ENCODE results near the gene MAP3K4. TPM values are rescaled to one million over a fixed set of nuclear protein-coding genes. Genes with fewer than 3 reads are reported as not detected.

The MAP3K4 gene
- total RNA-seq, 1 donor from 2014 or later, result 36.5 TPM

DNA sequence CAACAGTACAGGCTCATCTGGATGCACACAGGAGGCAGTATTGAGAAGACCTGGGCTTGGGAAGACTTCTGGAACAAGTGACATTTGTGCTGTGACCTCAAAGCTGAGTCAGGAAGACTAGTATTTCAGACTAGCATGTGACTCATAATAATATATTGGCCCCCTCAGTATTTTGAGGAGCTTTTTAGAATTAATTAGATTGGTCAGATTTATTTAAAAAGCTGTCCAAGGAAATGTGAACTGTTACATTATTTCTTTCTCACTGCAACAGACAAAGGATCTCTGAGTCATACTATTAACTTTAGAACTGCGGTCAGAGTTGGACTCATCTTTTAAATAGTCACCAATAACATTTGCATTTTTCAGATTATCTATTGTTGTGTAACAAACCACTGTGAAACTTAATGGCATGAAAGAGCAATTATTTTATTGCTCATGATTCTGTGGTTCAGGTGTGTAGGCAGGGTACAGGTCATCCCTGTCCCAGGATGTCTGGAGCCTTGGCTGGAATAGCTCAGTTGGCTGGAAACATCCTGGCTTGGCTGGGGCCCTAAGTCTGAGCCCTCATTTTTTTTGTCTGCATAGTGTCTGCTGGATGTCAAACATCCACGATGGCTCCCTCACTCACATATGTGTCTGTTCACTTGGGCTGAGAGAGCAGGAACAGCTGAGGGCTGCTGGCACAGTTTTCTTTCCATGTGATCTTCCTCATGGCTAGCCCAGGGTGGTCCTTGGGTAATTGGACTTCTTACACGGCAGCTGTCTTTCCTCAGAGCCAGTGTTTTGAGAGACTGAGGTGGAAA is 46.9 kb downstream of the MAP3K4 start:
- peak; percentile 57 for DNase-seq (ENCODE audit: low spot score)

DNA sequence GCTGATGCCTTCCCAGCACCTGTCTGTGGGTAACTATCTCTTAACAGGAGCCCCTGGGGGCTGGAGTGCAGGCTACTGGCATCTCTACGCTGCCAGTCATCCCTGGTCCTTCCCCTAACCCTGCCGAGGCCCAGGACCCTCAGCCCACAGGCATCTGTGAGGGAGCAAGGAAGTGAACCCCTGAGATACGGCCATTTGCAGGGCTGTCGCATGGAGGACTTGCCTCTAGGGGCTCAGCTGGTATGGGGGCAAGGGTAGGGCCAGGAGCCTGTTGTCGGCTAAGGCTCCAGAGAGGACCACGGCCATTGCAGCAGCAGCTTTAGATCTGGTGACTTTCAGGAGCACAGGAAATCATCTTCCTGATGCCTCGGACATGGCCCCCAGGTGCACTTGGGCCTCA is 49.7 kb downstream of the MAP3K4 start:
- no peak for DNase-seq (ENCODE audit: low spot score)

DNA sequence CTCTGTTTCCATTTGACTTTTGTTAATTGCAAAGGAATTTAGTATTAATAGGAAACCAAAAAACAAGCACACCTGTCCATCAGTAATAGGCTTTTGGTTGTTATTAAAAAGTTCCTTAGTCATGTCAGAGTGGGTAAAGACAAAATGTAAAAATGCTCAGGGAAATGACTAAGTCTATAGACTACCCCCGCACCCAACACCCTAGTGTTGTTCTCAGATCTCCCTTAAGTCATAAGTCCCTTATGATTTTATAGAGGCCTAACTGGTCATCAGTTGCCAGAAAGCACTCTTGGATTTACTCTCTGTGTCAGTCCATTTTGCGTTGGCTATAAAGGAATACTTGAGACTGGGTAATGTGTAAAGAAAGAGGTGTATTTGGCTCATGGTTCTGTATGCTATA is 52.8 kb downstream of the MAP3K4 start:
- DNase-seq (ENCODE audit: low spot score), result no peak

DNA sequence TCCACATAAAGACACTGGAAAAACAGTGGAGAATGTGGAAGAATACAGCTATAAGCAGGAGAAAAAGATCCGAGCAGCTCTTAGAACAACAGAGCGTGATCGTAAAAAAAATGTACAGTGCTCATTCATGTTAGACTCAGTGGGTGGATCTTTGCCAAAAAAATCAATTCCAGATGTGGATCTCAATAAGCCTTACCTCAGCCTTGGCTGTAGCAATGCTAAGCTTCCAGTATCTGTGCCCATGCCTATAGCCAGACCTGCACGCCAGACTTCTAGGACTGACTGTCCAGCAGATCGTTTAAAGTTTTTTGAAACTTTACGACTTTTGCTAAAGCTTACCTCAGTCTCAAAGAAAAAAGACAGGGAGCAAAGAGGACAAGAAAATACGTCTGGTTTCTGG is 57.1 kb downstream of the MAP3K4 start:
- DNase-seq (ENCODE audit: low spot score), result no peak

DNA sequence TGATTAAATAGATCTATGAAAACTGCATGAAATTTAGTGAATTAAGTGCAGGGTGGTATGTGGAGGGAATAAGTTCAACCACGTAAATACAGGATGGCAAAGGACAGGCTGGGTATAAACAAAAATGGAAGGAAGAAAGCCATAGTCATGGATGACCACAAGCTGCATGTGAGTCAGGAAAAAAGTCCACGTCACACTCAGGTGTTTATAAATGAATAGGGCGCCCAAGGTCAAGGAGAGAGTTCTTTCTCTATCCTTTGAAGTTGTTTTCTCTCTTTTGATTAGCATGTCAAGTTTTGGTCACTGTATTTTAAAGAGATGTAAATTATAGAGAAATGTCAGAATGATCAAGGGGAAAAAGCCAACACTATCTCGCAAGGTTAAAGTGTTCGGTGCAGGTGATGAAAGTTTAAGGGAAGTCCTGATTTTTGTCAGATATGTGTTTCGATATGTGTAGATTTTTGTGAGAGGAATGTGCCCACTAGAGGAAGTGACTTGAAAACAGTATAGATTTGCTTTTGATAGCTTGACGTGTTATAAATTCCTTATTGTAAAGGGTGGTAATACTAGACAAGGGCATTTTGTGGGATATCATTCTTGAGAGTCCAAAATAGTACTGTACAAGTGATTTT is 58.7 kb downstream of the MAP3K4 start:
- DNase-seq (ENCODE audit: low spot score), result no peak

DNA sequence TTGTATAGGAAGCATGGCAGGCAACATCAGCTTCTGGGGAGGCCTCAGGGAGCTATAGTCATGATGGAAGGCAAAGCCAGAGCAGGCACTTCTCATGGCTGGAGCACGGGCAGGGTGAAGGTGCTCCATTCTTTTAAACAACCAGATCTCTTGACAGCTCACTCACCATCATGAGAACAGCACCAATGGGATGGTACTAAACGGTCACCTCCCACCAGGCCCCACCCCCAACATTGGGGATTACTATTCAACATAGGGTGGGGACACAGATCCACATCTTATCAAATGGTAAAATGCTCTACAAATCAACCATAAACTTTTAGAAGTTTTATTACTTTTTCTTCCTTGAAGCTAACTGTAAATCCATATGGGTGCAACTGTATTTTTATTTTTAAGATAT is 61.5 kb downstream of the MAP3K4 start:
- no peak for DNase-seq (ENCODE audit: low spot score)

DNA sequence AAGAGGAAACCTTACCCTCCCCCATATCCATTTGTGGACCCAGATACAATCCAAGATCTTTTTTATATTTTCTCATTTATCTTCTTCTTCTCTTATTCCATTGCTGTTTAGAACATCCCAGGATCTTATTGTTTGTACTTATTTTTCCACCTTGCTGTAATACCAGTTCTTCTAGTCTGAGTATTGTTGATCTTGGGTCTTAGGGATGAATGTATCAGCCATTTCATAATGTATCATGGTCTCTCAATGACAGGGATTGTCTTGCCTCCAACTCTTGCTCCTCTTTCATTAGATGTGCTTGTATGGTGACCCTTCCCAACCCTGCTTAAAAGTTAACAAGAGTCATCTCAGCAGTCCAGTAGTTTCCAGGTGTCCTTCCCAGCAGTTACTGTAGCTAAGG is 63.3 kb downstream of the MAP3K4 start:
- no peak for DNase-seq (ENCODE audit: low spot score)

DNA sequence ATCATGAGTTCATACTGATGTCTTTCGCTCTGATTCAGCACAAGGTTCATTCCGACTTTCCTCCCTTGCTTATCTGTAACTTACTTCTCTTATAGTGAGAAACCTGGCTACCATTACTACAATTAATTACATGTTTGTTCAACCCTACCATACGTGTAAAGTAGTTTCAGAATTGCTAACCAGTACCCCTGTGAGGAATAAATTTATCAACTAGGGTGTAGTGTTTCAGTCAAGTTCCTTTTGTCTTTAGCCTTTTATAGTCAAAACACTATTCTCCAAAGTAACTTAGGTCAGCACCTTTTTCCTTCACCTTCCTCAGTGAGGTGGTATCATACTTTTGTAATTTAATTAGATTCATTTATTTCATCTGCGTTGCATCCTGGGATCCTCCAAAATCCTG is 64.9 kb downstream of the MAP3K4 start:
- DNase-seq (ENCODE audit: low spot score), result no peak

DNA sequence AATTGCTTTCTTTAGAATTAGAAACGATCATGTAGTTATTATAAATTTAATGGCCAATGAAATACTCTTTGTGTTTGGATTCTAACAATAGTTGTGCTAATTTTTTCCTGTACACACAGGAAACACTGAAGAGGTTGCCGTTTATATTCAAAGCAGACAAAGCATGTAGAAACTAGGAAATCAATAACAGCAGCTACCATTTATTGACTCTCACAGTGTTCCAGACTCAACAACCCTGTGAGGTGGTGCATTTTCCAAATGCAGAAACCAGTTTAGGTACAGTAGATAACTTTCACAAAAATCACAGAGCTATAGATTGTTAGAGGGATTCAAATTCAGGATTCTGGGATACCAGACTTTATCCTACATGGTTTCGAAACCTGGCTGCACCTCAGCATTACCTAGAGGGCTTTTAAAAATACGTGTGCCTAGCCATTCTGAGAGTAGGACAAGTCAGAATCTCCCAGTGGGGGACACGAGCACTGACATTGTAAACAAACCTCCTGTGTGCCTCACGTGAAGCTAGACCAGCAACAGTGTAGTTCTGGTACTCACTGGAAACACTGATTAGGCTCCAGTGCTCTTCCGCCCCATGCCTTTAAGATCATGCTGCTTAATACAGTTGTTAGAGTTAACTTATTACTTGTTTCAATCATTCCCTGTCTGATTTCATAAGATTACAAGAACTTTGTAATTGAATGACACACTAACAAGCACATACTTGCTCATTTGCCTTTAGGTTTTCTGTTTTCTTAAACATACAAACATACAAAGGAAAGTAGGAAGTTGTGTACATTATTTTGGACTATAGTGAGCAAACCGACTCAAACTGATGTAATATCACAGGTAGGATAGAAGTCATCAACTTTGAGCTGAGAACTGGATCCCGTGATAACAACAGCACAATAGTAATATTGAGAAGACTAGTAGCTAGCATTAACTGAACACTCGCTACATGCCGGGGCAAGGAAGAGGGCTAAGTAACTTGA is 65.8 kb downstream of the MAP3K4 start:
- no peak for DNase-seq (ENCODE audit: low spot score)

DNA sequence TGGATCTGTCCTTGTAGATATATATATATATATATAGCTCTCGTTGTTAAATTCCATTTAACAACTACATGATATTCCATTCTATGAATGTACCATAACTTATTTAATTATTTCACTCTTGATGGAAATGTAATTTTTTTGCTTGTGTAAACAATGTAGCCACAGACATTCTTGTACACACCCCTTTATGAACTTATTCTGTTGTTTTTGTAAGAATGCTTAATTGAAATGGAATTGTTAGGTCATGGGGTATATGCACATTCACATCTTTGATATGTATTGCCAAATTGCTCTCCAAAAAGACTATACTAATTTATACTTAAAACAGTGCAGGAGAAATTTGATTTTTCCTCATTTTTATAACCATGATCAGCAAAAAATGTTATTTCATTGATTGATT is 67.2 kb downstream of the MAP3K4 start:
- DNase-seq (ENCODE audit: low spot score), result no peak

DNA sequence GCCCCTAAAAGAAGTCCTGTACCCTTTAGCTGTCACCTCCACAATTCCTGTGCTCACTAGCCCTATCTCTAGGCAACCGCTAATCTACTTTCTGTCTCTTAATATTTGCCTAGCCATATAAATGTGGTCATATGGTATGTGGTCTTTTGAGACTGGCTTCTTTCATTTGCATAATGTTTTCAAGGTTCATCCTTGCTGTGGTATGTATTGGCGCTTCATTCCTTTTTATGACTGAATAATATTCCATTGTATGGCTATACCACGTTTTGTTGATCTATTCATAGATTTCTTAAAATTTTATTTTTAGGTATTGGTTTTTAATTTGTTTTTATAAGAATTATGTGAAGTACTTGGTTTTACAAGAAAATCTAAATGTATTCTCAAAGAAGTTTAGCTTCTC is 70.0 kb downstream of the MAP3K4 start:
- DNase-seq (ENCODE audit: low spot score), result no peak

DNA sequence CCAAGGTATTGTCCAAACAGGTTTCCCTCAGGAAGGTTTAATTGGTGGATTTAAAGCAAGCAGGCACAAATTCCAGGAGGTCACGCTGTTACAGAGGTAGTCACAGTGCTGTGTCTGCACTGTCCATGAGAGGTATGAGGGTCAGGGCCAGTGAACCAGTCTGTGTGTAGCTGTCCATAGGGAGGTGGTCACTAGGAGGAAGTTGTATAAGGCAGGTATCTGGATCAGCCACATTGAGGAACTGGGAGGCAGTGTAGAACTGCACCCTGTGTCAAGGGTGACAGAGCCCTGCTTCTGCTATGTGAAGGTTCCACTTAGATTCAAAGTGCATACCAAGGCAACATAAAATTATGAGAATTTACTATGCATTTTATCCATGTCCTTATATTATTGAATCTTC is 73.3 kb downstream of the MAP3K4 start:
- no peak for DNase-seq (ENCODE audit: low spot score)

DNA sequence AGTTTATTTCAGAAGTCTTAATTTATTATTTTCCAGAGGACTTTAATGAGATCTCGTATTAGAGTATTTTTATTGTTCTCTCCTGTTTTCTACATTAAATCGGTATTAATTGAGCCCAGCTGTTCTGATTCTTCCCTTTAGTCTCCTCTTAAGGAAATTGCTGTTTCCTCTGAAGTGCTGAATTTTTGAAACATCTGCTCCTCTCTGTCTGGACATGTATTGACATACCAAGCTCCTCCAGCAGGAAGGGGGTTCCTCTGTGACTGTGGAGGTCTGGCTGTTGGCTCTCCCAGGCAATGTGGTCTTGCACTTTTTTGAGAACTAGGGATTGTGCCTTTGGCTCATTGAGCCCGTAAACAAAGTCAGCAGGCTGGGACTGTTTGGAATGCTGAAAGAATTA is 74.9 kb downstream of the MAP3K4 start:
- no peak for DNase-seq (ENCODE audit: low spot score)

DNA sequence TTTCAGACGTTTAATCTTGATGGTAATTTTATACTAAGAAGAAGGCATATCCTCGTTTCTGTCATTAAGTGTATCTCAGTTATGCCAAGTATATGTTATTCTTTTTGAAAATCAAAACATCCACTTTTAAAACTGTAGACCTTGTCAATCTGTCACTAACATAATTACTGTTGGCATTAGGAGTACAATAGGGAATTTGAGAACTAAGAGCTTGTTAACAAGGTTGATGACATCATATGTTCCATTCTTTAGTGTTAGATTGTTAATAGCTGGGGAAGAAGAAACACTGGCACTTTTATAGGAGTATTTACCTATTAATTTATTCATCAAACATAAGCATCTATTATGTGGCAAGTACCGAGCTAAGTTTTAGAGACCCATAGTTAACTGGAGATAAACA is 76.2 kb downstream of the MAP3K4 start:
- no peak for DNase-seq (ENCODE audit: low spot score)

DNA sequence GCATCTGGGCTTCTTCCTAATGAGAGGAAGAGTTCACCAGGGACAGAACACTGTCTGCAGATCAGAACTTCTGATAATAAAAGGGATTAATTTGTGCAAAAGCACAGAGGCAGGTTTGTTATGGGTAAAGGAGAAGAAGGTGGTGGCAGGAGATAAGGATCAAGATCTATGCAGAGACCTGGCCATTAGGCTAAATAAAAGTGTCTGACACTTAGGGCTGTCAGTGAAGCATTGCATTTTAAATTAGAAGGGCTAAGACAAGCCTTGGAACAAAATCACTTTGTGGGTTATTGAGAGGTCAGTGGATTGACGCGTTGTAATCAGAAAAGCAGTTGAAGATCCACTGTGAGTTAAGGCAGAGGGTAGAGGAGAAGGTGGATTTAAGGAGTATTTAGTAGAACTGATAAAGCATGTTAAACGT is 76.8 kb downstream of the MAP3K4 start:
- no peak for DNase-seq (ENCODE audit: low spot score)

DNA sequence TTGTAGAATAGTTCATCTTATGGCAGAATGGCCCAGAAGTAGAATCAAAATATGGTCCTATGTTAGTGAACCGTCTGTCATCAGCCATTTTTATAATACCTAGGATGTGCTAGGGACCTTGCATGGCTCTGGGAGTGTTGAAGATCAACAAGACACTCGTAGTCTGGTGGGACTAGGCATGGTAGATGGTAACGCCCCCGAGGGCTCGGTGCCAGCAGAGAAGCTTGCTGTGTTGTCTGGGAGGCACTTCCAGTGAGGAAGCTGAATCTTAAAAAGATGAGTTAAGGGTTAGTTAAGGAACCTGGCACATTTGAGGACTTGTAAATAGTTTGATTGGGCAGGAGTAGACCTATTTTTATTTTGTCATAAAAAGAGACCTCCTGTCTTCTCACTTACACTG is 82.4 kb downstream of the MAP3K4 start:
- no peak for DNase-seq (ENCODE audit: low spot score)

DNA sequence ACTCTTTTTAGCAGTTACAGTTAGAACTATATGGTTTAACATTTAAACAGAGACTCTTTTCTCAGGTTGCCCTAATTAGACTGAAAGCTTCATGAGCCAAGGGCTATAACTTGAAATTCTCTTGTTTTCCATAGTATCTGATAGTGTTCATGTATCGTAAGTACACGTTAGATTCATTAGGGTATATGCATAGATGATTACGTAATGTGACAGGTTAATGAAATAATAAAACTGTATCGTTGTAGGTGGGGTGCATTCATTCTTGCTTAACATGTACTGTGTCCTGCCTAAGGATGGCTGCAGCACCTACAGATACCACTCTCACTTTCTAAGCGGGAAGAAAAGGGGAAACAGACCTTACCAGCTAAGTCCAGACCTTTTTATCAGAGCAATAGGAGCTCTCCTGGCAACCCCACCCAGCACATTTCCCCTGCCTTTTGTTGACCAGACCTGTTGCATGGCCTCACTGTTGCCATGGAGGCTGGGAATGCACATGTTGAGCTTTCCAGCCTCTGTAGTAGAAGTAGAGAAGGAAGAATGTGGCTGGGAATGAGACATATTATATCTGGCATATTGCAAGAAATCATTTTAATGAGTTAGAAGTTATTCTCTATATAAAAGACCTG is 83.0 kb downstream of the MAP3K4 start:
- DNase-seq (ENCODE audit: low spot score), result no peak

DNA sequence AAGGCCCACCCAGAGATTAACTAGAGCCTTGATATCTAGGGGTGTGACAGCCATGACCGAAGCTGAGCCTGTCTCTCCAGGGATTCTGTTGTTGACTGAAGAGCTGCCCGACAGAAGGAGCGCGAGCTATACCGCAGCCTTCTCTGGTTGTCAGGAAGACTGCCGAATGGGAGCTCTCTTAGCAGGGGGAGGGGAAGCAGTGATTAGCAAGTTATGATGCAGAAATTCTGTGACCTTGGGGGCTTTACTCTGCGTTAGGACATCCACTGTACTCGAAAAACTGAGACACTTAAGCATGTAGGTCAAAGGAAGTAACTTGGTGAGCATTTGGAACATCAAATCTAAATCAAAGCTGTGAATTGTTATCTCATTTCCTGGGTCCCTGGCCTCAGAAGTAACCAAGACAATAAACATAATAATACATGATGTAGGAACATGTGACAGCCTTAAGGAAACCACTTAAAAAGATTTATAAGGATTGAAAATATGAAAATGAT is 84.7 kb downstream of the MAP3K4 start:
- DNase-seq (ENCODE audit: low spot score), result no peak

DNA sequence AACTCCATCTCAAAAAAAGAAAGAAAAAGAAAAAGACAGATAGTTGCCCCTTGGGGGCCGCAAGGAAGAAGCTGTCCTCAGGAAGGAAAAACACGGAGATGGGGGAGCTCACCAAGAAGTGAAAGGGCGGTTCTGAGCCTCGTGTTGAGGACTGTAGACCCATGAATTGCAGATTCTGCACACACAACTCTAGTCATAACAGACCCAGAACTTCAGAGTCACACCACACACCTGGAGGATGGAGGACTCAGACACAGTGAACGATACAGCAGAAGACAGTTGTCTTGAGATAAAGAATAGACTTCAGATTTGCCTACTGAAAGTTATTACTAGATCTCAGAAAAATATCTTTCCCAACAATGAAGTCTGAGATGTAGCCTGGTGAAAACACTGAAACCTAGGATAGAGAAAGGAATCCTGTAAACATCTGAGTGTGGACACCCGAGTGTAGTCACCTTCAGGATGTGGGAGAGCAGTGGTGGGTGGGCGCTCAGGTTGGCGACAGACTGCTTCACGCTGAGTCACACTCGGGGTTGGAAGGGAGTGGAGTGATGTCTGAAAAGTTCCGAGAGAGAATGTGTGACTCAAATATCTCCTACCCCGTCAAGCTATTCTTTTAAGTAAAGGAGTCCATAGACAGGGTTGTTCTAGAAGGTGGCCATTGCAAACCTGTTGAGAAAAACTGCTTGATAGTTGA is 88.1 kb downstream of the MAP3K4 start:
- DNase-seq (ENCODE audit: low spot score), result no peak

DNA sequence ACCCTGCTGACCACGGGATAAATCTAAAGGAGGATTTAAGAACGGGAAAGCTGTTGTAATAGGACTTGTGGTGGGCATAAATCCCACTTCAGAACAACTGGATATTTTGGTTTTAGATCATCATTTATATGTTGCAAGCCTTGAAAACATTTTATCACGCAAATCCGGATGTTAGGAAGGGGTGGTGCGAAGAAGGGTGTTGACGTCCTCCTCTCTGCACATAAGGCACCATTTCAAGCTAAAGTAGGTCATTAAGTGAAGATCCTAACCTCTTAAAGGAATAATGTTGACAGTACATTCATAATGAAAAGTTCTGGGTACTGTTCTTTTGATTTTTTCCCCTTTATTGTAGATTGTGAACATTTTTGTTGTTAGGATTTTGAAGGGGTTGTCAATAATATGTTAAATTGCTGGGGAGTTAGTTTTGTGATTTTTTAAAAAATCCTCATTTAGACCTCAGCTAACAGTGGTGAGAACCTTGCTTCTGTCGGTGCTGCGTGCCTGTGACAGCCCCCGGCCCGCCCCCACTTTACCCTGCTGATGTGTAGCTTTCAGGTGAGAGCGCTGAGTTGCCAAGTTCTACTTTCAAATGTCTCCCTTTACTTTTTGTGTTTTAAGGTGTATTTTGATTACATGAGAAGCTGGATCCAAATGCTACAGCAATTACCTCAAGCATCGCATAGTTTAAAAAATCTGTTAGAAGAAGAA is 88.8 kb downstream of the MAP3K4 start:
- no peak for DNase-seq (ENCODE audit: low spot score)

DNA sequence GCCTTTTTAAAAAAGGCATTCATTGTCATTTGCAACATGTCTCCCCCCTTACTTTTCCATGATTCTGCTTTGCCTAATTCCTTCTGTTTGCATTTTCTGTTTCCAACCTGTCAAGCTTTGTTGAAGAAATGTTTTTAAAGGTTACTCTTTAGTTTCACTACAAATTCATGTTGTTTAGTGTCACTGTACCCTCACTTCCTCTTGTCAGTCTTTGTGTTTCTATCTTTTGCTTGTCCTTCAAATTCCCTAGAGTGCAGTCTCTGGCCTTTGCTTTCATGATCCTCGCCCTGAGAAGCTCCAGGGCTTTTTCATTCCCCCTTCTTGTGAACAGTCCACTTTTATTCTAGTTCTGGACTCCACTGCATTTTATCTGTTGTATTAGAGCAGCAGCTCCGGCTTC is 90.6 kb downstream of the MAP3K4 start:
- DNase-seq (ENCODE audit: low spot score), result no peak
